ENCODE data around the gene TEAD1. TPM values are rescaled to one million over a fixed set of nuclear protein-coding genes. Genes with fewer than 3 reads are reported as not detected.

Gene TEAD1
- total RNA-seq, 4 donors from 2014 or later: 46.4 to 214 (median 61.2) TPM

- H3K4me1 ChIP-seq: peaks cover 0 to 18% (median 13%) of the 10 kb centered on the region in 4 donors
- no peak for TF ChIP-seq POLR2AphosphoS5 (IDR thresholded peaks at IDR 0.05)
- TF ChIP-seq, protein P1, sequence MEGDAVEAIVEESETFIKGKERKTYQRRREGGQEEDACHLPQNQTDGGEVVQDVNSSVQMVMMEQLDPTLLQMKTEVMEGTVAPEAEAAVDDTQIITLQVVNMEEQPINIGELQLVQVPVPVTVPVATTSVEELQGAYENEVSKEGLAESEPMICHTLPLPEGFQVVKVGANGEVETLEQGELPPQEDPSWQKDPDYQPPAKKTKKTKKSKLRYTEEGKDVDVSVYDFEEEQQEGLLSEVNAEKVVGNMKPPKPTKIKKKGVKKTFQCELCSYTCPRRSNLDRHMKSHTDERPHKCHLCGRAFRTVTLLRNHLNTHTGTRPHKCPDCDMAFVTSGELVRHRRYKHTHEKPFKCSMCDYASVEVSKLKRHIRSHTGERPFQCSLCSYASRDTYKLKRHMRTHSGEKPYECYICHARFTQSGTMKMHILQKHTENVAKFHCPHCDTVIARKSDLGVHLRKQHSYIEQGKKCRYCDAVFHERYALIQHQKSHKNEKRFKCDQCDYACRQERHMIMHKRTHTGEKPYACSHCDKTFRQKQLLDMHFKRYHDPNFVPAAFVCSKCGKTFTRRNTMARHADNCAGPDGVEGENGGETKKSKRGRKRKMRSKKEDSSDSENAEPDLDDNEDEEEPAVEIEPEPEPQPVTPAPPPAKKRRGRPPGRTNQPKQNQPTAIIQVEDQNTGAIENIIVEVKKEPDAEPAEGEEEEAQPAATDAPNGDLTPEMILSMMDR (IDR thresholded peaks at IDR 0.05): no peak
- no peak for TF ChIP-seq EP300 (IDR thresholded peaks at IDR 0.05; ENCODE audit: low read depth)
- no peak for TF ChIP-seq POLR2A (IDR thresholded peaks at IDR 0.05)
- H3K27ac ChIP-seq: peak overlapping the region in 3 of 4 donors; percentile 7 to 41 (median 27)
- H3K27me3 ChIP-seq: no peaks in the 10 kb centered on the region
- in situ Hi-C loops (cut with MboI; ENCODE audit: low pct_ligation_motif_present in 1 of 4, low pct_unique_long_range_greater_than_20kb in 1 of 4, low sequenced_read_pairs in 3 of 4) (no loop called here), intact Hi-C loops (cut with DNase I; ENCODE audit: low total_unique reads) (no loop called here)
- H3K9me3 ChIP-seq: no peaks in the 10 kb centered on the region
- no peaks in the 10 kb centered on the region for H3K36me3 ChIP-seq
- H3K4me3 ChIP-seq: no peak overlapping the region
- 59 to 68% methylated on average over 2 of the region's 2 CpGs for WGBS, 2 donors (ENCODE audit: low coverage in 1 of 2)
- no peak for DNase-seq
Measured at GRCh38 chr11:12771875-12772274, 97.7 kb downstream of the TEAD1 start.

DNA sequence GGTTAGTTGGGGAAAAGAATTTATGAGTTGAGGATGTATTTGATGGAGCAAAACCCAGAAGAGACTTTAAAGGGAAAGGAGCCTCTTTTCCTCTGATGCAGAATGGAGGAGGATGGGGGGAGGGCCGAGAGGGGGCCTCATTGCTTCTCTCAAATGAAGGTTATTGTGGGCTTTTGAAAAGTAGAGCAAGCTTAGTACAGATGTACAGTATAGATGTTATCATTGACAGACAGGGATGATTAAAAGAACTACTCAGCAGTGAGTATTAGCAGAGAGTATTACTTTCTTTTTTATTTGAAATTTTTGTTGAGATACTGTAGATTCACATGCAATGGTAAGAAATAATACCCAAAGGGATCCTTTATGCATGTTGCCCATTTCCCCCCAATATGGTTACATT is 98.1 kb downstream of the TEAD1 start:
- in situ Hi-C loops (cut with MboI; ENCODE audit: low pct_ligation_motif_present in 1 of 4, low pct_unique_long_range_greater_than_20kb in 1 of 4, low sequenced_read_pairs in 3 of 4) (no loop called here), intact Hi-C loops (cut with DNase I; ENCODE audit: low total_unique reads) (no loop called here)
- Histone ChIP-seq H3K27me3 (no peaks in the 10 kb centered on the region), H3K4me3 (no peak overlapping the region), H3K9me3 (no peaks in the 10 kb centered on the region), H3K27ac (peak overlapping the region in 1 of 4 donors; percentile 27), H3K4me1 (peaks cover 0 to 22% (median 14%) of the 10 kb centered on the region in 4 donors), H3K36me3 (no peaks in the 10 kb centered on the region)
- DNase-seq: no peak
- TF ChIP-seq EP300 (IDR thresholded peaks at IDR 0.05; ENCODE audit: low read depth) (no peak), POLR2A (IDR thresholded peaks at IDR 0.05) (no peak), POLR2AphosphoS5 (IDR thresholded peaks at IDR 0.05) (no peak)
- TF ChIP-seq, protein P1 (IDR thresholded peaks at IDR 0.05): no peak
- 65 to 86% methylated on average over 1 of the region's 1 CpG for WGBS, 2 donors (ENCODE audit: low coverage in 1 of 2)

DNA sequence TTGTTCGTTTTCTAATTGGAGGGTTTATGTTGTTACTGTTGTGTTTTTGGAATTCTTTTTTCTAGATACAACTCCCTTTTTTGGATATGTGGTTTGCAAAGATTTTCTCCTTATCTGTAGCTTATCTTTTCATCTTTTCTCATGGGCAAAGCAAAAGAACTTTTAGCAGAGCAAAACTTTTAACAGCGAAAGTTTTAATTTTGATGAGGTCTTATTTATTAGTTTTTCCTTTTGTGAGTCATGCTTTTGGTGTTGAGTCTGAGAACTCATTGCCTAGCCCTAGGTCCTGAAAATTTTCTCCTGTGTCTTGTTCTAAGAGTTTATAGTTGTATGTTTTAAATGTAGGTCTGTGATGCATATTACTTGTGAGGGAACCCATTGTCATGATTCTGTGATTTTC is 99.4 kb downstream of the TEAD1 start:
- in situ Hi-C loops (cut with MboI; ENCODE audit: low pct_ligation_motif_present in 1 of 4, low pct_unique_long_range_greater_than_20kb in 1 of 4, low sequenced_read_pairs in 3 of 4): no loop called here
- Histone ChIP-seq H3K4me1 (peaks cover 3 to 26% (median 13%) of the 10 kb centered on the region in 4 donors), H3K27me3 (no peaks in the 10 kb centered on the region), H3K9me3 (no peaks in the 10 kb centered on the region), H3K27ac (no peak overlapping the region), H3K36me3 (no peaks in the 10 kb centered on the region), H3K4me3 (no peak overlapping the region)
- TF ChIP-seq POLR2AphosphoS5 (IDR thresholded peaks at IDR 0.05): no peak
- TF ChIP-seq POLR2A (IDR thresholded peaks at IDR 0.05): no peak
- no peak for TF ChIP-seq EP300 (IDR thresholded peaks at IDR 0.05; ENCODE audit: low read depth)
- TF ChIP-seq, protein P1 (IDR thresholded peaks at IDR 0.05): no peak
- intact Hi-C loops (cut with DNase I; ENCODE audit: low total_unique reads): no loop called here
- DNase-seq: no peak
- WGBS, 2 donors (ENCODE audit: low coverage in 1 of 2): 76 to 91% methylated on average over 2 of the region's 2 CpGs

- H3K36me3 ChIP-seq: no peaks in the 10 kb centered on the region
- no peaks in the 10 kb centered on the region for H3K9me3 ChIP-seq
- DNase-seq: no peak
- intact Hi-C loops (cut with DNase I; ENCODE audit: low total_unique reads) (no loop called here), in situ Hi-C loops (cut with MboI; ENCODE audit: low pct_ligation_motif_present in 1 of 4, low pct_unique_long_range_greater_than_20kb in 1 of 4, low sequenced_read_pairs in 3 of 4) (no loop called here)
- TF ChIP-seq POLR2AphosphoS5 (IDR thresholded peaks at IDR 0.05) (no peak), EP300 (IDR thresholded peaks at IDR 0.05; ENCODE audit: low read depth) (no peak), POLR2A (IDR thresholded peaks at IDR 0.05) (no peak)
- TF ChIP-seq, protein P1 (IDR thresholded peaks at IDR 0.05): no peak
- no peaks in the 10 kb centered on the region for H3K27me3 ChIP-seq
- no peak overlapping the region for H3K27ac ChIP-seq
- peaks cover 0 to 21% (median 4%) of the 10 kb centered on the region in 4 donors for H3K4me1 ChIP-seq
- WGBS, 2 donors (ENCODE audit: low coverage in 1 of 2): 90% methylated on average over 2 to 10 of the region's 10 CpGs
- H3K4me3 ChIP-seq: no peak overlapping the region
Measured at GRCh38 chr11:12775955-12776354, 101.7 kb downstream of the TEAD1 start.
